Stomach (tissue), 9 donors: ENCODE results near the gene EXOC3L1. TPM values are rescaled to one million over a fixed set of nuclear protein-coding genes. Genes with fewer than 3 reads are reported as not detected.
A peak's percentile ranks its signal among the peaks of the same experiment; 100 is the strongest.

Experiments
- DNase-seq, 2 donors: peaks; one replicate each; pipeline versions ENCODE4 v3.0.0 to v3.0.0-alpha.2; 2013 to 2019
- H3K27ac ChIP-seq, 5 donors: fragments of 200-600 bp in 4 of 5; sonication (generic) in 4 of 5; one replicate each; pipeline ENCODE4 v1.5.1; 2013 to 2019; ENCODE audit warnings: mild to moderate bottlenecking in 1 of 5, moderate library complexity in 1 of 5
- H3K27me3 ChIP-seq, 3 donors: fragments of 200-600 bp; sonication (generic); one replicate each; pipeline ENCODE4 v1.5.1; 2017 to 2019; ENCODE audit warnings: mixed run types in 1 of 3
- H3K36me3 ChIP-seq, 4 donors: fragments of 200-600 bp; sonication (generic); 1 replicate in 3 of 4; 2 replicates in 1 of 4; pipeline ENCODE4 v1.5.1; 2016 to 2019
- H3K4me1 ChIP-seq, 4 donors: fragments of 200-600 bp; sonication (generic); one replicate each; pipeline ENCODE4 v1.5.1; 2016 to 2019
- H3K4me3 ChIP-seq, 4 donors: fragments of 200-600 bp; sonication (generic) in 3 of 4; one replicate each; pipeline ENCODE4 v1.5.1; 2016 to 2019; ENCODE audit warnings: mild to moderate bottlenecking in 1 of 4
- H3K9me3 ChIP-seq, 4 donors: fragments of 200-600 bp; sonication (generic); one replicate each; pipeline ENCODE4 v1.5.1; 2016 to 2019
- CTCF ChIP-seq, 7 experiments: fragments of 450-650 bp in 4 of 7; fragments of 200-600 bp in 3 of 7; sonication (generic) in 3 of 7; IDR thresholded peaks; one replicate each; pipeline ENCODE4 v1.5.1; 2016 to 2019; ENCODE audit warnings: antibody characterized with exemption in 7 of 7, control low read depth in 2 of 7, mild to moderate bottlenecking in 1 of 7
- EP300 ChIP-seq: sonication (generic); formaldehyde crosslinking; IDR thresholded peaks from one replicate; pipeline ENCODE4 v1.6.1; 2017; ENCODE audit warnings: antibody characterized with exemption
- POLR2A ChIP-seq, 4 donors: fragments of 450-650 bp; IDR thresholded peaks; one replicate each; pipeline ENCODE4 v1.6.1; 2016; ENCODE audit warnings: antibody characterized with exemption in 4 of 4, control low read depth in 2 of 4, mild to moderate bottlenecking in 1 of 4, moderate library complexity in 1 of 4
- POLR2AphosphoS5 ChIP-seq, 3 donors: sonication (generic); formaldehyde crosslinking; IDR thresholded peaks; one replicate each; pipeline ENCODE4 v1.6.1; 2016; ENCODE audit warnings: antibody characterized with exemption in 3 of 3
- WGBS, 5 donors: extraction: QIAGEN DNeasy Blood & Tissue Kit in 3 of 5; methylation state at CpG; one replicate each; pipeline versions ENCODE4 v1.1.5 to v1.1.7; 2013 to 2018; 5-methylcytosine and 5-hydroxymethylcytosine counted together
- intact Hi-C: fragments of 100-400 bp; cut with DNase I; formaldehyde crosslinking; loops from one replicate; pipeline ENCODE4 v1.15.1; 2023; ENCODE audit warnings: low total_unique reads
- polyA plus RNA-seq, 3 donors: library from polyadenylated mRNA; stranded (reverse); fragments of 200-250 nt; gene quantifications; one replicate each; pipeline ENCODE4 v1.2.3, GENCODE V29; 2013
- total RNA-seq, 5 donors: library from RNA; depleted of rRNA; stranded (reverse); fragments of >200 nt; gene quantifications; one replicate each; pipeline versions ENCODE4 v1.1.0 to v1.2.3, GENCODE V29; 2014 to 2016
- donor health status: healthy with polysubstance abuse.
- donor health status: Bipolar disorder and iron deficiency.
- donor health status: healthy.

EXOC3L1 gene
- total and polyA plus RNA-seq, 8 donors, result 1.3 to 25.5 (median 6.8) TPM; not detected in 1

- H3K9me3 ChIP-seq, result no peaks in the 10 kb centered on the region
- H3K27me3 ChIP-seq, result peaks cover 0 to 4% (median 0%) of the 10 kb centered on the region in 3 donors
- DNase-seq, result no peak
- 79 to 93% (median 88%) methylated on average over 8 to 26 of the region's 26 CpGs for WGBS, 5 donors
- H3K4me3 ChIP-seq, result no peak overlapping the region
- no peak overlapping the region for H3K27ac ChIP-seq
- peaks cover 31 to 47% (median 37%) of the 10 kb centered on the region in 4 donors for H3K4me1 ChIP-seq
- no peak for TF ChIP-seq CTCF (IDR thresholded peaks at IDR 0.05)
- intact Hi-C loops, result no loop called here
- H3K36me3 ChIP-seq, result no peaks in the 10 kb centered on the region
These were observed 2.6 kb downstream of the EXOC3L1 start for GRCh38 chr16:67187175-67187890.

- no peak for DNase-seq
- H3K36me3 ChIP-seq, result no peaks in the 10 kb centered on the region
- peaks cover 0 to 4% (median 0%) of the 10 kb centered on the region in 3 donors for H3K27me3 ChIP-seq
- peaks cover 28 to 52% (median 36%) of the 10 kb centered on the region in 4 donors for H3K4me1 ChIP-seq
- intact Hi-C loops, result no loop called here
- no peak for TF ChIP-seq POLR2A (IDR thresholded peaks at IDR 0.05)
- TF ChIP-seq CTCF (IDR thresholded peaks at IDR 0.05), result no peak
- no peak for TF ChIP-seq POLR2AphosphoS5 (IDR thresholded peaks at IDR 0.05)
- TF ChIP-seq EP300, result no peak
- H3K9me3 ChIP-seq, result no peaks in the 10 kb centered on the region
- no peak overlapping the region for H3K27ac ChIP-seq
- 38 to 64% (median 51%) methylated on average over 4 to 5 of the region's 5 CpGs for WGBS, 5 donors
- no peak overlapping the region for H3K4me3 ChIP-seq
These were observed 3.4 kb downstream of the EXOC3L1 start for GRCh38 chr16:67186550-67186950.

DNA sequence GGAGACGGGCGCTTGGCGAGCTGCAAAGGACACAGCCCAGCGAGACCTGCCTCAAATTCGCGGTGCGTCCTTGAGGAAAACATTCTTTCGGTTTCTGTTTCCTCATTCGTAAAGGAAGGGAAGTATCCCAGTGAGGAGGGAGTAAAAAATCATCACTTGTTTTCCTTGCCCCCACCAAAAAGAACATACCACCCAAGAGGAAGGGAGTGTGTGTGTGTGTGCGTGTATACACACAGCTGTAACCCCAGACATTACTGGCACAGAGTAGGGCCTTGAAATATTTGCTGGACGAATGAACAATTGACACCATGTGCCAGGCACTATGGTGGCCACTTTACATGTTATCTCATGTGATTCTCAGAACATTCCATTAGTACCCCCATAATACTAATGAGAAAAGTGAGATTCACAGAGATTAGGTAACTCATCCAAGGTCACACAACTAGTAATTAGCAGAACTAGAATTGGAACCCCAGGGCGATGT is 4.2 kb downstream of the EXOC3L1 start:
- peak overlapping the region; percentile 54 to 78 (median 59) for H3K4me3 ChIP-seq
- H3K27ac ChIP-seq, result no peak overlapping the region
- intact Hi-C loops, result no loop called here
- H3K9me3 ChIP-seq, result no peaks in the 10 kb centered on the region
- H3K27me3 ChIP-seq, result peaks cover 0 to 4% (median 0%) of the 10 kb centered on the region in 3 donors
- DNase-seq, result no peak
- 9 to 12% (median 10%) methylated on average over 12 of the region's 12 CpGs for WGBS, 5 donors
- no peak for TF ChIP-seq EP300
- peak in 1 of 7 experiments; percentile 11 for TF ChIP-seq CTCF (IDR thresholded peaks at IDR 0.05)
- TF ChIP-seq POLR2A (IDR thresholded peaks at IDR 0.05), result no peak
- no peak for TF ChIP-seq POLR2AphosphoS5 (IDR thresholded peaks at IDR 0.05)
- H3K4me1 ChIP-seq, result peaks cover 22 to 54% (median 37%) of the 10 kb centered on the region in 4 donors
- no peaks in the 10 kb centered on the region for H3K36me3 ChIP-seq

- 10 to 26% (median 11%) methylated on average over 18 to 43 of the region's 43 CpGs for WGBS, 5 donors
- H3K4me3 ChIP-seq, result peak overlapping the region; percentile 54 to 78 (median 59)
These were observed 4.8 kb downstream of the EXOC3L1 start for GRCh38 chr16:67184995-67185650.

More at GRCh38 chr16:67184995-67185650, 4.8 kb downstream of the EXOC3L1 start:
- TF ChIP-seq EP300, result no peak
- peak; percentile 21 to 84 (median 52) for TF ChIP-seq POLR2AphosphoS5 (IDR thresholded peaks at IDR 0.05)
- no peak for TF ChIP-seq POLR2A (IDR thresholded peaks at IDR 0.05)
- peak in 5 of 7 experiments; percentile 61 to 83 (median 77) for TF ChIP-seq CTCF (IDR thresholded peaks at IDR 0.05)
- H3K27ac ChIP-seq, result peak overlapping the region in 3 of 5 donors; percentile 95 to 97 (median 96)
- H3K9me3 ChIP-seq, result no peaks in the 10 kb centered on the region
- no peaks in the 10 kb centered on the region for H3K36me3 ChIP-seq
- H3K27me3 ChIP-seq, result peaks cover 0 to 4% (median 0%) of the 10 kb centered on the region in 3 donors
- intact Hi-C loops, result no loop called here
- peaks cover 22 to 55% (median 38%) of the 10 kb centered on the region in 4 donors for H3K4me1 ChIP-seq
- peak; percentile 95 to 96 for DNase-seq
